ENCODE data around the gene CLDND2. TPM values are rescaled to one million over a fixed set of nuclear protein-coding genes. Genes with fewer than 3 reads are reported as not detected.

CLDND2 gene
- total RNA-seq, 4 donors from 2014 or later: not detected

DNA sequence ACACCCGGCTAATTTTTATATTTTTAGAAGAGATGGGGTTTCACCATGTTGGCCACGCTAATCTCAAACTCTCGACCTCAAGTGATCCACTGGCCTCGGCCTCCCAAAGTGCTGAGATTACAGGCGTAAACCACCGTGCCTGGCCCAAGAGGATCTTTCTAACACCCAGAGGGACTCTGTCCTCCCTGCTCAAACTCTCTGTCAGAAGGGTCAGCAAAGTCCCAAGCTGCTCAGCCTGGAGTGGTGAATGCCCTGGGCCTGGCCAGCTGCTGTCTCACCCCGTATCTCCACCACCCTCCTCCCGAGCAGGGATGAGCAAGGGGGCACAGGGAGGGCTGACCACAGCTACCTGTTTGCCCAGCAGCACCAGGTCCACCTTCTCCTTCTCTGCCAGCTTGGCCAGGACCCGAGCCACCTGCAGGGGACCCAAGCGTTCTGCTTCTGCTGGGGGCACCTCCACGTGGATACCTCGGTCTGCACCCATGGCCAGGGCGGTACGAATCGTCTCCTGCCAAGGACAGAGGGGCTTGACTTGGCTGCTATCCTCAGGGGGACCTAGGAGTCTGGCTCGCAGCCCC, 15.9 kb downstream of the CLDND2 start:
- TF ChIP-seq POLR2A (IDR thresholded peaks at IDR 0.05): no peak
- TF ChIP-seq, protein P1, sequence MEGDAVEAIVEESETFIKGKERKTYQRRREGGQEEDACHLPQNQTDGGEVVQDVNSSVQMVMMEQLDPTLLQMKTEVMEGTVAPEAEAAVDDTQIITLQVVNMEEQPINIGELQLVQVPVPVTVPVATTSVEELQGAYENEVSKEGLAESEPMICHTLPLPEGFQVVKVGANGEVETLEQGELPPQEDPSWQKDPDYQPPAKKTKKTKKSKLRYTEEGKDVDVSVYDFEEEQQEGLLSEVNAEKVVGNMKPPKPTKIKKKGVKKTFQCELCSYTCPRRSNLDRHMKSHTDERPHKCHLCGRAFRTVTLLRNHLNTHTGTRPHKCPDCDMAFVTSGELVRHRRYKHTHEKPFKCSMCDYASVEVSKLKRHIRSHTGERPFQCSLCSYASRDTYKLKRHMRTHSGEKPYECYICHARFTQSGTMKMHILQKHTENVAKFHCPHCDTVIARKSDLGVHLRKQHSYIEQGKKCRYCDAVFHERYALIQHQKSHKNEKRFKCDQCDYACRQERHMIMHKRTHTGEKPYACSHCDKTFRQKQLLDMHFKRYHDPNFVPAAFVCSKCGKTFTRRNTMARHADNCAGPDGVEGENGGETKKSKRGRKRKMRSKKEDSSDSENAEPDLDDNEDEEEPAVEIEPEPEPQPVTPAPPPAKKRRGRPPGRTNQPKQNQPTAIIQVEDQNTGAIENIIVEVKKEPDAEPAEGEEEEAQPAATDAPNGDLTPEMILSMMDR (IDR thresholded peaks at IDR 0.05): no peak
- no peak for DNase-seq
- Histone ChIP-seq H3K27ac (no peak overlapping the region), H3K27me3 (no peaks in the 10 kb centered on the region), H3K9me3 (no peaks in the 10 kb centered on the region), H3K36me3 (peaks cover 0 to 38% (median 0%) of the 10 kb centered on the region in 3 donors), H3K4me3 (no peak overlapping the region), H3K4me1 (no peaks in the 10 kb centered on the region)

DNA sequence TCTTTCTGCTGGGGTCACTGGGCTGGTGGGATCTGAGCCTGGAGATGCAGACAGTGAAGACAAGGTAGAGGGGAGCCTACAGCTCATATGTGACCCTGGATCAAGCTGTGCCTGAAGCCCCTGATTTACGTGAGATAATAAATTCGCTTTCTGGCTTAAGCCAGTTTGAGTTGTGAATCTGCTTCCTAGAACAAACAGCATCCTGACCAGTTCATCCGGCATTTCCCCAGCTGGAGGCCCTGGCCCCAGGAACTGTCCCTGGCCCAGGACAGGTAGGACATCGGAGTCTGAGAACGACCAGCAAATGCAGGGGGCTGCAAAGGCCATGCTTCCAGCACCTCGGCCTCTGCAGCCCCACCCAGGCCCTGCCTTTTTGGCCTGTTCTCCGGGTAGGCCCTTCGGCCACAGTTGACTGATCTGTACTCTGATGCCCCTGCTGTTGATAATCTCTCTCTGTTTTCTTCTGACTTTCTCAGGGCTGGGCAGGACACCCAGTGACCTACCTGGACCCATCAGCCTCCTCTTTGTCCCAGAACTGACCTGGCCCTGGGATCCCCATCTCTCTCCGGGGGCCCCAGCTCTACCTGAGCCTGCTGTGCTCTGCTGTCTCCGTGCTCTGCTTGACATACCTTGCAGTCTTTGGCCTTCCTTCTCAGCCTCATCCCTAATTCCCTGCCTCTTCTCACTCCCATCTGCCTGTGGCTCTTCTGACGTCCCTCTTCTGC, 17.4 kb downstream of the CLDND2 start:
- Histone ChIP-seq H3K4me1 (no peaks in the 10 kb centered on the region), H3K27ac (peak overlapping the region in 1 of 4 donors; percentile 64), H3K9me3 (no peaks in the 10 kb centered on the region), H3K4me3 (no peak overlapping the region), H3K36me3 (peaks cover 0 to 43% (median 0%) of the 10 kb centered on the region in 3 donors), H3K27me3 (no peaks in the 10 kb centered on the region)
- no peak for TF ChIP-seq POLR2A (IDR thresholded peaks at IDR 0.05)
- TF ChIP-seq, protein P1 (IDR thresholded peaks at IDR 0.05): no peak
- DNase-seq: no peak

DNA sequence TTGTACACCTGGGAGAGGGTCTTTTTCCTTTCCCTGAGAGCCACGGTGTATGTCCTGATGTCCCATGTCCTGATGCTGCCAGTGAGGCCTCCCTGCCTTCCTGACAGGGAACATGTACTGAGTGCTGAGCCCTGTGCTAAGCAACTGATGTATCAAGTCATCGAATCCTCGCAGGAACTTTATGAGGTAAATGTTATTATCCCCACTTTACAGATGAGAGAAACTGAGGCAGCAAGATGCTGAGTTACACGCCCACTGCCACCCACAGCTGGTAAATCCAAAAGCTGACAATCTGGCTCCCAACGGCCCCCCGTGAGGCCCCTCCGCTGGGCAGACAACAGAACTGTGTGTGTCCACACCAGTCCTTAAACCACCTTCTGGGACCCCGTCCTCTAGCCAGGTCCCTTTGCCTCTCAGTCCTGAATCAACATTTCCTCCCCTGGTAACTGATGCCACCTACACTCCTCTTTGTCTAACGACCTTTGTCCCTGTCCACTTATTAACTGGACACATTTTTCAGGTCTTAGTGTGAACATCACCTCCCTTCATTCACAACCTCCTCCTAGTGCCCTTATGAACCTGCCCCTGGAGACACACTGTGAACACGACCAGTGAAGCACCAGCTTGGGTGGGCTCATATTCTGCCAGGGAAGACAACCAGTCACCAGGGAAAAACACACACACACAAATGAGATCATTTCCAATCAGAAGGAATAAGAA, 21.4 kb downstream of the CLDND2 start:
- Histone ChIP-seq H3K27me3 (no peaks in the 10 kb centered on the region), H3K4me1 (peaks cover 0 to 9% (median 0%) of the 10 kb centered on the region in 4 donors), H3K9me3 (no peaks in the 10 kb centered on the region), H3K4me3 (no peak overlapping the region), H3K36me3 (peaks cover 0 to 48% (median 0%) of the 10 kb centered on the region in 3 donors), H3K27ac (peak overlapping the region in 1 of 4 donors; percentile 33)
- TF ChIP-seq POLR2A (IDR thresholded peaks at IDR 0.05): no peak
- TF ChIP-seq, protein P1 (IDR thresholded peaks at IDR 0.05): no peak
- DNase-seq: no peak

DNA sequence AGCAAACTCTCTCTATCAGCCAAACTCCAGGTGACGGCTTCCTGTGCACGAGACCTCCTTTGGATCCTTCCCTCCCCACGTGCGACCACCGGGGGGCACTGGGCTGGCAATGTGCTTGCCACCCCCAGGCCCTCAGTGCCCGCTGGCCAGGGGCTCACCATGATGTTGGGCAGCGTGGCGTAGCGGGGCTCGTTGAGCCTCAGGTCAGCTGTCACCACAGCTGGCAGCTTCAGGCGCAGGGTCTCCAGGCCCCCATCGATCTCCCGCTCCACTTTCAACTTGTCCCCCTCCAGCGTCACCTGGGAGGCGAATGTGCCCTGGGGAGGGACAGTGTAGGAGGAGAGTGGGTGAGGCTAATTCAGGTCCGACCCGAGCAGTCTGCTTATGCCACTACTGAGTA, 22.1 kb downstream of the CLDND2 start:
- no peak overlapping the region for H3K27ac ChIP-seq
- no peak for DNase-seq
- no peak overlapping the region for H3K4me3 ChIP-seq
- no peak for TF ChIP-seq POLR2A (IDR thresholded peaks at IDR 0.05)
- TF ChIP-seq, protein P1 (IDR thresholded peaks at IDR 0.05): no peak
- H3K27me3 ChIP-seq: no peaks in the 10 kb centered on the region
- peaks cover 0 to 42% (median 0%) of the 10 kb centered on the region in 3 donors for H3K36me3 ChIP-seq
- no peaks in the 10 kb centered on the region for H3K9me3 ChIP-seq
- H3K4me1 ChIP-seq: peaks cover 0 to 9% (median 0%) of the 10 kb centered on the region in 4 donors

DNA sequence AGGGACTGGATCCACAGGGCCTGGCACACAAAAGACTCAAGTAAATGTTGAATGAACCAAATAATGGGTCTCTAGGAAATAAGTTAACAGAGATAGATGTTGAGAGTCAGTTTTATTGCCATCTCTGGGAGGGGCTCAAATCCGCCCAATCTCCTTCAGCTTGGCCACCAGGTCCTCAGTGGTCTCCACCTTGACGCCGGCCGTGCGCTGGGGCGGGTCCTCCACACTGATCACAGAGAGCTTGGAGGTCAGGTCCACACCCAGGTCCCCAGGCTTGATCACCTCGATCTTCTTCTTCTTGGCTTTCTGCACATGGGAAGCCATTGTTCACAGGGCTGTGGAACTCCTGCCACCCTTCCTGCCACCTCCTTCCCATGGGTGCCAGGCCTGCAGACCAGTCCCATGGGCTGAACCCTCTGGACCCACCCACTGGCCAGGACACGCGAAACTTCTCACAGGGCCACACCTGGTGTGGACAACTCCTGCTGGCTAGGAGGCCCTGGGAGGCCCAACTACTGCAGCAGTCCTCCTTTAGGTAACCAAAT, 23.7 kb downstream of the CLDND2 start:
- Histone ChIP-seq H3K4me3 (no peak overlapping the region), H3K27ac (peak overlapping the region in 2 of 4 donors; percentile 34 to 55), H3K9me3 (no peaks in the 10 kb centered on the region), H3K4me1 (peaks cover 0 to 14% (median 4%) of the 10 kb centered on the region in 4 donors), H3K36me3 (peaks cover 0 to 29% (median 0%) of the 10 kb centered on the region in 3 donors), H3K27me3 (no peaks in the 10 kb centered on the region)
- DNase-seq: no peak
- TF ChIP-seq, protein P1 (IDR thresholded peaks at IDR 0.05): no peak
- TF ChIP-seq POLR2A (IDR thresholded peaks at IDR 0.05): no peak

Data from Peyer's patch (tissue), 4 donors.